Ovary (tissue), 9 donors: Measurements from ENCODE around the gene EXOC2. TPM values are rescaled to one million over a fixed set of nuclear protein-coding genes. Genes with fewer than 3 reads are reported as not detected.

Experiments
- DNase-seq, 5 donors: peaks; one replicate each; pipeline ENCODE4 v3.0.0-alpha.2; 2019 to 2020
- H3K27ac ChIP-seq, 2 donors: fragments of 200-600 bp; one replicate each; pipeline versions ENCODE4 v1.5.1 to v1.8.0; 2019 to 2022
- H3K27me3 ChIP-seq: fragments of 200-600 bp; one replicate; pipeline ENCODE4 v1.8.0; 2022
- H3K36me3 ChIP-seq: fragments of 200-600 bp; sonication (generic); one replicate; pipeline ENCODE4 v1.5.1; 2019
- H3K4me1 ChIP-seq: one replicate; pipeline ENCODE4 v1.8.1; 2013; ENCODE audit warnings: mild to moderate bottlenecking, moderate library complexity; ENCODE audit not compliant: insufficient read depth
- H3K4me3 ChIP-seq: fragments of 200-600 bp; sonication (generic); one replicate; pipeline ENCODE4 v1.5.1; 2017
- H3K9me3 ChIP-seq, 2 donors: fragments of 200-600 bp in 1 of 2; sonication (generic) in 1 of 2; one replicate each; pipeline versions ENCODE4 v1.5.1 to v1.8.1; 2013 to 2019; ENCODE audit warnings: mild to moderate bottlenecking in 1 of 2, moderate library complexity in 1 of 2
- EP300 ChIP-seq: sonication (generic); formaldehyde crosslinking; IDR thresholded peaks from one replicate; pipeline ENCODE4 v1.6.1; 2017; ENCODE audit warnings: antibody characterized with exemption
- POLR2A ChIP-seq: fragments of 450-650 bp; IDR thresholded peaks from one replicate; pipeline ENCODE4 v1.6.1; 2017; ENCODE audit warnings: antibody characterized with exemption, mild to moderate bottlenecking, moderate library complexity
- WGBS, 3 donors: extraction: QIAGEN DNeasy Blood & Tissue Kit in 1 of 3; methylation state at CpG; one replicate each; pipeline versions ENCODE4 v1.1.5 to v1.1.7; 2013 to 2017; 5-methylcytosine and 5-hydroxymethylcytosine counted together
- intact Hi-C, 4 donors: fragments of 100-400 bp; cut with DNase I; formaldehyde crosslinking; loops; one replicate each; pipeline versions ENCODE4 v1.11.0 to v1.15.1; 2022 to 2023
- polyA plus RNA-seq, 2 donors: library from polyadenylated mRNA; stranded (reverse); fragments of 200-250 nt in 1 of 2; fragments of 350-450 nt in 1 of 2; fragmentation: Illumina TruSeq in 1 of 2; extraction: RNeasy Lipid Tissue Mini Kit (QIAGEN cat#74804) in 1 of 2; gene quantifications; one replicate each; pipeline ENCODE4 v1.2.3, GENCODE V29; 2013 to 2014
- total RNA-seq, 7 donors: library from RNA; depleted of rRNA in 2 of 7; stranded (reverse); fragments of >200 nt in 2 of 7; fragmentation: NEBNext Ultra II Directional in 3 of 7; extraction: Animal tissue kit (Norgen Biotek cat#: 25700) in 3 of 7; gene quantifications; one replicate each; pipeline versions ENCODE4 v1.1.0 to v1.2.4, GENCODE V29; 2016 to 2023
- TF ChIP-seq, protein P1 (sequence below), 3 donors: fragments of 450-650 bp in 2 of 3; fragments of 200-600 bp in 1 of 3; IDR thresholded peaks; one replicate each; pipeline versions ENCODE4 v1.5.1 to v1.8.0; 2016 to 2022; ENCODE audit warnings: antibody characterized with exemption in 3 of 3, mild to moderate bottlenecking in 1 of 3
- donor health status: DM: no; HTN: no; CAD: no; lungs with moderate emphysema.
- donor health status: DM: no; HTN: no; CAD: no.
- donor health status: Bipolar disorder and iron deficiency.
- donor health status: DM: yes; HTN: yes; CAD: no.
- donor health status: DM: no; HTN: no; CAD: no.
- donor health status: DM: yes; HTN: yes; CAD: no.

The EXOC2 gene
- total and polyA plus RNA-seq, 9 donors, result 7.5 to 17.3 (median 14.2) TPM

DNA sequence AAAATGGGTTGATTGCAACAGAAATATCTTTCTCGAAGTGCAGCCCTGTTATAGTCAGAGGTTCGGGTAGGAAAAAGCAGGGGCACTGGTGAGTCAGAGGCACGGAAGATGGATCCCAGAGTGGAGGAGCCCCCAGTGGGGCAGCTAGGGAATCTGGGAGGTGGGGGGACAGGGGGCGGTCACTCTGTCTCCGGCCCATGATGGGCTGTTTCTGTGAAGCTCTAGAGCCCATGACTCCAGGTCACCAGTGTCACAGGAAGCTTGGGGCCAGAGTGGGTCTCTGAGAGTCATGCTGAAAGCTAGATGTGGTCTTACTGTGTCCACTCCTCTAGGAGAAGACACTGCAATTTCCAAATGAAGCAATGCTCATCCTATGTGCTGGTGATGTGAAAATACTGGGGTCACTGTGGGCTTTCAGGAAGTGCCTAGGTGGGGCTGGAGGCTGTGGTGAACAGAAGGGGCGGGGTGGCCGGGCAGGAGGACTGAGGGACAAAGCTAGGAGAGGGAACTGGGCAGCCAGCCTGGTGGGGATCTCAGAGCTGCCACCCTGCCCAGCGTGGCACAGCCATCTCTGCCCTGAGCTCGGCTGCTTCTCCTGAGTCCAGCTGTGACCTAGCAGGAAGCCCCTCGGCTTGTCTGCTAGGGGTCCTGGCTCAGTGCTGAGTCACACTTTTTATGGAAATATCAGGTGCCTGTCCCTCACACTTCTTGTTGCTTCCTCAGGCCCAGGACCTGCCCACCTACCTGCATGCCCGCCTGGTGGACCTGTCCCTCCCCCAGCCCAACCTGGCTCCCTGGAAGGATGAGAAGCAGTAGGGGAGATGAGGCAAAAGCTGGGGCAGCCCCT lies 247.1 kb downstream of the EXOC2 start:
- no peak overlapping the region for H3K27ac ChIP-seq
- DNase-seq, result no peak
- WGBS, 3 donors, result 73 to 80% (median 75%) methylated on average over 11 of the region's 11 CpGs
- no peaks in the 10 kb centered on the region for H3K36me3 ChIP-seq
- no peaks in the 10 kb centered on the region for H3K9me3 ChIP-seq
- no peaks in the 10 kb centered on the region for H3K4me1 ChIP-seq
- no peak for TF ChIP-seq POLR2A
- no peak for TF ChIP-seq EP300
- TF ChIP-seq, protein P1, sequence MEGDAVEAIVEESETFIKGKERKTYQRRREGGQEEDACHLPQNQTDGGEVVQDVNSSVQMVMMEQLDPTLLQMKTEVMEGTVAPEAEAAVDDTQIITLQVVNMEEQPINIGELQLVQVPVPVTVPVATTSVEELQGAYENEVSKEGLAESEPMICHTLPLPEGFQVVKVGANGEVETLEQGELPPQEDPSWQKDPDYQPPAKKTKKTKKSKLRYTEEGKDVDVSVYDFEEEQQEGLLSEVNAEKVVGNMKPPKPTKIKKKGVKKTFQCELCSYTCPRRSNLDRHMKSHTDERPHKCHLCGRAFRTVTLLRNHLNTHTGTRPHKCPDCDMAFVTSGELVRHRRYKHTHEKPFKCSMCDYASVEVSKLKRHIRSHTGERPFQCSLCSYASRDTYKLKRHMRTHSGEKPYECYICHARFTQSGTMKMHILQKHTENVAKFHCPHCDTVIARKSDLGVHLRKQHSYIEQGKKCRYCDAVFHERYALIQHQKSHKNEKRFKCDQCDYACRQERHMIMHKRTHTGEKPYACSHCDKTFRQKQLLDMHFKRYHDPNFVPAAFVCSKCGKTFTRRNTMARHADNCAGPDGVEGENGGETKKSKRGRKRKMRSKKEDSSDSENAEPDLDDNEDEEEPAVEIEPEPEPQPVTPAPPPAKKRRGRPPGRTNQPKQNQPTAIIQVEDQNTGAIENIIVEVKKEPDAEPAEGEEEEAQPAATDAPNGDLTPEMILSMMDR (IDR thresholded peaks at IDR 0.05), result no peak
- intact Hi-C loops, result no loop called here
- no peaks in the 10 kb centered on the region for H3K27me3 ChIP-seq
- no peak overlapping the region for H3K4me3 ChIP-seq

DNA sequence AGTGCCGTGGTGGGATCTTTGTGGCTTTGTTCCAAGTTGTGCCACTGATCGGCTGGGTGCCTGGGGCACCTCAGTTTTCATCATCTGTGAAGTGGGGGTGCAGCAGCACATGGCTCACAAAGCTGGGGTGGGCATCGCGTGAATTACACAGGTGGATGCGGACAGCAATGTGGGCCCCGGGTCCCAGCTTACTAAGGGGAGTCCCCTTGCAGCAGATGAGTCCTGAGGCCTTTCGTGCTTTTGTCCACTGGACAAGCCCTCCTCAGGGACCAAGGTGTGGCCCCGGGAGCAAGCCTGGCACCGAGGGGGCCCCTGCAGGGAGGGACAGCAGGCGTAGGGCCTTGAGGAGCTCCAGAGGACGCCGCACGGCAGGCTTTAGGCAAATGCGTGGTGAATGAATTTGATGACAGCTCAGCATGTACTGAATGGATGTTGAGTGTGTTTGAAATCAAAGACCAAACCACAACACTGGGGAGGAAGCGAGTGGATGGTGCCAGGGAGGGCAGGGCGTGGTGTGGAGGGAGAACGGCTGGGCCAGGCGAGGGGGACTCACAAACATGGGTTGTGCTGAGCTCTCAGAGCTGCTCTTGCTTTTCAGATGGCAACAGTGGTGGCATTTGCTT lies 248.2 kb downstream of the EXOC2 start:
- TF ChIP-seq POLR2A, result no peak
- TF ChIP-seq, protein P1 (IDR thresholded peaks at IDR 0.05), result no peak
- no peak for TF ChIP-seq EP300
- no peaks in the 10 kb centered on the region for H3K36me3 ChIP-seq
- intact Hi-C loops, result no loop called here
- H3K4me3 ChIP-seq, result no peak overlapping the region
- 78 to 80% (median 79%) methylated on average over 18 of the region's 18 CpGs for WGBS, 3 donors
- no peaks in the 10 kb centered on the region for H3K27me3 ChIP-seq
- H3K27ac ChIP-seq, result no peak overlapping the region
- no peak for DNase-seq
- H3K4me1 ChIP-seq, result no peaks in the 10 kb centered on the region
- H3K9me3 ChIP-seq, result no peaks in the 10 kb centered on the region

DNA sequence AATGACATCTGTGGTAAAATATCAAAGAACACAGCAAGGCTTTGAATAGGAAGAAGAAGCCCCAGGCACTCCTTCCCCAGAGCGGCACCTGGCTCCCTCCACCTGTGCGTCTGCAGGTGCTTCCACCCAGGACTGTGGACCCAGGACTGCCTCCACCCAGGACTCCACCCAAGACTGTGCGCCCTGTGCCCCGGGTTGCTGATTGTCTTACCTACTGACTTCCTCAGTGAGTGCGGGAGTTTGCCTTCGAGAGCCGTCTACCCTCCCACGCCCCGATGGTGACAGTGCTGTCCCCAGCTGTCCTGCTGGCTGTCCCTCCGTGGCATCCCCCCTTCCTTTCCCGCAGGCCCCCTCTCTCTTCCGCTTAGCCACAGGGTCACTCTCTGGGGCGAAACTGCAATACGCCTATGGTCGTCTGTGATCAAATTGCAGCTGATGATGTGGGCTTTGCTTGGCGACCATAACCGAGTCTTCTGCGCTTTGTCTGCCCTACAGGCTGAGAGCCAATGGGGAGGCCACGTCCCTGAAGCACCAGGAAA lies 249.2 kb downstream of the EXOC2 start:
- TF ChIP-seq, protein P1 (IDR thresholded peaks at IDR 0.05), result no peak
- no peak for TF ChIP-seq POLR2A
- no peak for TF ChIP-seq EP300
- Histone ChIP-seq H3K27ac (no peak overlapping the region), H3K4me1 (no peaks in the 10 kb centered on the region), H3K36me3 (no peaks in the 10 kb centered on the region), H3K4me3 (no peak overlapping the region), H3K9me3 (no peaks in the 10 kb centered on the region), H3K27me3 (no peaks in the 10 kb centered on the region)
- WGBS, 3 donors, result 77 to 79% (median 79%) methylated on average over 19 of the region's 19 CpGs
- intact Hi-C loops, result no loop called here
- no peak for DNase-seq

DNA sequence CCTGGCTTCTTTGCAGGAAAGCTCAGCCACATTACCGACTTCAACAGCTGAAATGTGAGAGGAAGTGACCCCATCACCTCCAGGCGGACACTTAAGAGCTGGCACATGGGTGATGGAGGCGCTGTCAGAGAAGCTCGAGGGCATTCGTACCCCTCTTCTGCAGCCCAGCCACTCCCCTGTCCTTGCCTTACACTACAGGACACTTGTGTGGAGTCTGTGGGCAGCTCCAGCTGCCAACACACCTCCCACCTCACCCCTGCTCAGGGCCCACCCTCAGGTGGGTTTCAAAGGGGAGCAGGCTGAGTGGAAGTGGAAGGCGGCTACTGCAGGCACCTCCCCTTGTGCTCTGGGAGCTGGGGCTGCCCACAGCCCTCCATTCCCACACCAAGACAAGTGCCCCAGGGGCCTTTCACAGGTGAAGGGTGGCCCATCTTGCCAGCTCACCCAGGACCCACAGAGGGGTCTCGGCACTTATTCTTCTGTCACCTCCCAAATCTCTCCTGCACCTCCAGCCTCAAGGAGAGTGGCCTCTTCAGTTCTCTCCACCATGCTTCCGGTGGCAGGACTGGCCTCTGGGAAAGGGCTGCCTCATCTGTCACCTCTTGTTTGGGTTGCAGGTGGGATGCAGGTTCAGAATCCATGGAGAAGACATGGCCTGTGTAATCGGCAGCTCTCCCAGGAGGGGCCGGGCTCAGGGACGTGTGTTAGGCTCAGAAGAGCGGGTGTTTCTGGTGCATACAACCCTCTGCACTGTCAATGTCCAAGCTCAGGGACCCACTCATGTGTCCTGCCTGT lies 251.6 kb downstream of the EXOC2 start:
- TF ChIP-seq, protein P1 (IDR thresholded peaks at IDR 0.05), result no peak
- TF ChIP-seq EP300 (no peak), POLR2A (no peak)
- Histone ChIP-seq H3K27ac (no peak overlapping the region), H3K9me3 (no peaks in the 10 kb centered on the region), H3K27me3 (no peaks in the 10 kb centered on the region), H3K4me1 (no peaks in the 10 kb centered on the region), H3K4me3 (no peak overlapping the region), H3K36me3 (no peaks in the 10 kb centered on the region)
- DNase-seq, result no peak
- intact Hi-C loops, result no loop called here
- 81 to 86% (median 85%) methylated on average over 12 of the region's 12 CpGs for WGBS, 3 donors
